GM21723 (cell line): ENCODE data around the gene SLC44A5.
"Not testable (repeated sequence)": the region's sequence is repeated elsewhere in the genome, so short reads cannot be mapped to it uniquely, and the experiment has no call there.

Experiments
- ATAC-seq: cut with Tn5 transposase; IDR thresholded peaks from one replicate; pipeline ENCODE4 v1.9.1; 2021; ENCODE audit warnings: mild to moderate bottlenecking, moderate library complexity; ENCODE audit not compliant: unreplicated experiment

The SLC44A5 gene

DNA sequence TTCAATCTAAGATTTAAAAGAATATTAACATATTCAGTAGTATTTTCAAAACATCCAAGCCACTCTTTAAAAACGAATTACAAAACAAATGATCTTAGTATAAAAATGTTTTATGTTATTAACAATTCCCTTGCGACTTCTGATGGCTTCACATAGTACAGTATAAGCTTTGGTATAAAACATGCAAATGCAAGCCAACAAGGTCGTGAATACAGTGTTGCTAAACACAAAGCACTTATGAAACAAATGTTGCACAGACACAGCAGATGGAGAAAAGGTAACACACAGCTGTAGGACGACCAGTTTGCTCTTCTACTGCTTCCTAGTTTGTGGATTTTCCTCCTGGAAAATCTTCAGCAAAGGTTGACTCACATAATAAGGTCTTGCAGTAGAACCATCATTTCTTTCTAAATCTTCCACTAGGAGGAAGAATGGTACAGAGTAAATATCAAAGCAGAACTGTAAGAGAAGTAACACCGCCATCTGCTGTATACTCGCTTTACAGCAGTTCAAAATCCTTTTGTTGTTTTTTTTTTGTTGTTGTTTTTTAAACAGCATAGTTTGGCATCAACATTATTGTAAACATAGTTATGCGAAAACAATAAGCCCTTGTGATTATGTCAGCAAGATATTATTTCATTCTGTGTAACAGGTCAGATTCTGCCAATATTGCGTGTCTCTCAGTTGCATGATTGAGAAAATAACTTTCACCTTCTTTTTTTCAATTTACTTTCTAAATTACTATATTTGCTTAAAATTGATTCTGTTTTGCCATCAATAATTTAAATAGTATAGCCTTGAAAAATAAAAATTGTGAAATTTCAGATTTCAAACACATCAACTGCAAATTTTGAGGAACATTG is 407.3 kb downstream of the SLC44A5 start:
- ATAC-seq = peak; percentile 93

DNA sequence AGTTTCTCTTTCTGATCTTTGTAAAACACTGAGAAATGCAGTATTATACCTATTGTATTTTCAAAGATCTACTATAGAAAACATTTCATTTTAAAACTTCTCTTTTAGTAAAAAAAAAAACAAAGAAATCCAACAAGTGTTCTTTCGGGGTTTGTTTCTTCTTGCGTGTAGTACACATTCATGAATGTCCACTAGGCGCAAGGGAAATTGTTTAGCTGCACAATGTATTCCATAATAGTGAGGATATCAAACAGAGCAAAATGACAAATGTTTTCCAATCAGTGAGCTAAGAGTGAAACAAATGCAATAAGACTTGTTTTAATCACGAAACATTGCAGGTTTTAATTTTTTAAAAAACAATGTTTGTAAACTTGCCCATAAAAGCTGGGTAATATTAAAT is 408.2 kb downstream of the SLC44A5 start:
- ATAC-seq = no peak

DNA sequence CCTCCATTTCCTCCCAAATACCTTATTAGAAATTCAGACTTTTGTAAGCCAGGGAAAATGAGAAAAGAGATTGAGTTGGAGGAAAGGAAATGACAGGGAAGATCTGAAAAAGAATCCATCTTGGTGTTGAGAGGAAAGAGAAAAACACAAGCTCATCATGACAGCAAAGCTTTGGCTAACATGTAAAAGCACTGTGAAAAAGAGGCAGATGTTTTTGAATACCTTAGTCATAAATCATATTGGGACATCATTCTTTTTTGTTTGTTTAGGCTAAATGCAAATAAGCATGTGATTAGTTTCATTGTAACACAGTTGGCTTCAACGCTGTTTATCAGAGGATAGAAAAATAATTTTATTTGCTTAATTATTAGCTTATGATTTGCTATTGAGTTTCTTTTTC is 412.2 kb downstream of the SLC44A5 start:
- ATAC-seq = no peak

DNA sequence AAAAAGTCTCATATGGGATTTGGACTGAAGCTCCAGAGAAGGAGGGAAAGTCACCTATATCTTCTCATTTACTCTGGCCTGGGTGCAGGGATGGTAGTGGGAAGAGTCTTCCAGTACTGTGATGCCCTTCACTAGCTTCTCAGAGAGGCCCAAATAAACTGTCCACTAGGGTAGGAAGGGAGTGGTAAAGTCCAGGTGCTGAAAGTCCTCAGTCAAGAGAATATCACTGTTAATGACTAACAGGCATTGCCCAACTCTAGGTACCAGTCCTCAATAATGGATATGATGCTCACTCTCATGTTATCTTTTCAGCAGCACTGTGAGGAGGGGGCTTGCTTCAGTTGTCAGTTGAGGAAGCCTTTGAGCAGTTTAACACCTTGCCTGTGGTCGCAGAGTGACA is 412.8 kb downstream of the SLC44A5 start:
- ATAC-seq = no peak

DNA sequence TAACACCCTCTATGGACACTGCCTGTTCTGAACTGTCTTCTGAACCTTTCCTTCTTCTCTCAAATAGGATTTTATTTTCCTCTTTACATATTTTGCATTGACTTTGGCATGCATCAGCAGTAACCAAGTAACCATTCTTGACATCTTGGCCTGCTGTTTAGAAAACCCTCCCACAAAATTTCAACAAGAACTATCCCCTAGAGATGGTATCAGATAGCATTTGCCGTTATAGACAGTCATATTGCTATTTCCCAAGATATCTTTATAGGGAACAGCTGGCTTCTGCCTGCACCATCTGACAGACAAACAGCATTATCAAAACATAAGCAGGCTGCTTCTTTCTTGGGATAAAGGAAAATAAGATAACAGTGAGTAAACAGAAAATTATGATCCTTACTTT is 422.0 kb downstream of the SLC44A5 start:
- ATAC-seq = no peak

DNA sequence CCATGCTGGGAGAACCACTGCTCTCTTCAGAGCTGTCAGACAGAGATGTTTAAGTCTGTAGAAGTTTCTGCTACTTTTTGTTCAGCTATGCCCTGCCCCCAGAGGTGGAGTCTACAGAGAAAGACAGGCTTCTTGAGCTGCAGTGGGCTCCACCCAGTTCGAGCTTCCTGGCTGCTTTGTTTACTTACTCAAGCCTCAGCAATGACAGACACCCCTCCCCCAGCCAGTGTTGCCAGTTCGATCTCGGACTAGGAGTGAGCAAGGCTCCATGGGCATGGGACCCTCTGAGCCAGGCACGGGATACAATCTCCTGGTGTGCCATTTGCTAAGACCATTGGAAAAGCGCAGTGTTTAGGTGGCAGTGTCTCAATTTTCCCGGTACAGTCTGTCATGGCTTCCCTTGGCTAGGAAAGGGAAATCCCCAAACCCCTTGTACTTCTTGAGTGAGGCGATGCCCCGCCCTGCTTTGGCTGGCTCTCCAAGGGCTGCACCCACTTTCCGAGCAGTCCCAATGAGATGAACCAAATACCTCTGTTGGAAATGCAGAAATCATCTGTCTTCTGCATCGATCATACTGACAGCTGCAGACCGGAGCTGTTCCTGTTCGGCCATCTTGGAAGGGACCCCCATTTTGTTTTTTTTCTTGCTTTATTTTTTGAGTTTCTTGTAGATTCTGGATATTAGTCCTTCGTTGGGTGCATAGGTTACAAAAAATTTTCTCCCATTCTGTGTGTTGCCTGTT is 429.5 kb downstream of the SLC44A5 start:
- ATAC-seq = not testable (repeated sequence)

DNA sequence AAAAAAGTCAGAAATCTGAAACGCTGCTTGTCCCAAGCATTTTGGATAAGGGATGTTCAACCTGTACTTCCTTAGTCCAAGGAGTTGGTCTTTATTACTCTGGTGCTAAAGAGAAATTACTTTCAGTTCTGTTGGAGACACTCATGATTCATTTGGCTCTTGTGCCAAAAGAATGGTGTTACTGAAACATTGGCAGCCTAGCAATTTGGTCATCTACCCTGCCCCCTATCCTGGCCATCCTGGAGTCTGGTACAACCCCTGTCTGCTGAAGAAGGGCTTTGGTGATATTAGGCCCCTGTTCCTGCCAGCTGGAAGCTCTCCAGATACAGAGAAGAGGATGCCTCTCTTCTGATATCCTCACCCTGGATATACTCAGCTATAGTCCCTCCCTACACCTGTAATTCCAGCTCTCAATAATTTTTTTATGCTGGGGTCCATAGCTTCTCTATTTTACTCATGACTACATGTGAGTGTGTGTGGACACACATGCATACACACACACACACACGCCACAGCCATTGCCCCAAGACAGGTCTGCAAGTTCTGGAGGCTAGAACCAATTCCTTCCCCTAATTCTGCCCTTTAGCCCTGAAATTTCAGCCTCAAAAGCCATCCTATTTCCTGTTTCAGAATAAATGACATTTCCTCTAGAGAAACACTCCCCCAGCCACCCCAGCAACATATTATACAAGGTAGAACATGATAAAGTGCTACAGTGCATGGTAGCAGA is 436.7 kb downstream of the SLC44A5 start:
- no peak for ATAC-seq

DNA sequence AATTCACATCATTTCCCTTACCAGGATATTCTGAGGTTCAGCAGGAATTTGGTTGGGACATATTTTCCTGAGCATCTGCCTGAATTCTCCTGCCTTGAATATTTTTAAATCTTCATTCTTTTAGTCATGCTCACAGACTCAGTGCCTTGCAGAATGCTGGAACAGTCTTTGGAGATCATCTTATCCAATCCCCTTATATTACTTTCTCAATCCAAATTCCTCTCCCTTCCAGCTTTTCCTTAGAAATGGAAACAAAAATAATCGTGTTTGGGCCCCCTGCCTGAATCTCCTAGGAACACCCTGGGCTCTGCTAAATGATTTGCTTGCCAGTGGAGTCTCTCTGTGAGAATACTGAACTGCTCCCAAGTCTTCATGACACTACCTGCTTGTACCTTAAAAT is 438.4 kb downstream of the SLC44A5 start:
- no peak for ATAC-seq

DNA sequence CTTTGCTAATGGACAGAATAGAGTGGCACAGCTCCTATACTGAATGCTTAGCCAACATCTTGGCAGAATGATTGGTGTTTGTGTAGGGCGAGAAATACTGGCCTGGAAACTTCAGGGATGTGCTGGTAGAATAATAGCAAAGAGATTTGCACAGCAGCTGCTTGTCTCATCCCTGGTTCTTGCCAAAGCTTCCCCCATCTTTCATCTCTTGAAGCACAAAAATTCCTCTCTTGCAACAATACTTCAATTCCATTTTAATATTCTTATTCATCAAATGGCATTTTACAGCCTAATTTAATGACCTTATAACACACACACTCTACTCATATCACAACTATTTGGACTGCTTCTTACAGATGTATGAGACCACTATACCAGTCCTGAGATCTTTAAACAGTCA is 439.0 kb downstream of the SLC44A5 start:
- ATAC-seq = no peak

DNA sequence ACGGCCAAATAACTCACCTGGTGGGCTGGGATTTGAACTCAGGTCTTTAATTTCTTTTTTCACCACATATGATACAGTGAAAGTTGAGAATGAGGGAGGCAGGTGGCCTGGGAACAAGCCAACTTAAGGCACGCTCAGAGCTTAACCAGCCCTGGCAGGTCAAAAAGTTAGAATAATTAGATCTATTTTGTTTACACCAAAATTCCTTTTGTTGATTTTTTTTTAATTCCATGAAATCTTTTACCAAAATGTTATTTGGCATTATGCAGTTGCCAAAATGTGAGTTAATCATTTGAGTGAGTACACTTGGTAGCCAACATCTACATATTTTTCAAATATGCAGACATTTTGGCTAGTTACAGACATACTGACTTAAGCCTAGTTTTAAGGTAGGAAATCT is 439.9 kb downstream of the SLC44A5 start:
- no peak for ATAC-seq

DNA sequence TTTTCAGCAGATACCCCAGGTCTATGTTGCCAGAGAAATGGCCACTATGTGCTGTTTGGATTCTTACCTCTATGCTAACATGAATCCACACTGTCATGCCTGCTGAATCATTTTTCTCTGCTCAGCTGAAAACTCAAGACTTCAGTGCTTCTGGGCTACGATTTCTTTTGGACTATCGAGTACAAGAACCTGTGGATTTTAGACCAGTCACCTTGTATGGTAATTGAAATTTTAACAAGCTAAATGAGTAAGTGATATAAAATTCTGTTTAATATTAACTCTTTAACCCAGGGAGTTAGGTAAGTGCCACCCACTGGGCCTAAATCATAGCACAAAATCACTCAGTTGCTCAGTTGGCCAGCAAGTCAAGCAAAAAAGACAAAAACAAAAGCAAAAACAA is 440.9 kb downstream of the SLC44A5 start:
- ATAC-seq = no peak

DNA sequence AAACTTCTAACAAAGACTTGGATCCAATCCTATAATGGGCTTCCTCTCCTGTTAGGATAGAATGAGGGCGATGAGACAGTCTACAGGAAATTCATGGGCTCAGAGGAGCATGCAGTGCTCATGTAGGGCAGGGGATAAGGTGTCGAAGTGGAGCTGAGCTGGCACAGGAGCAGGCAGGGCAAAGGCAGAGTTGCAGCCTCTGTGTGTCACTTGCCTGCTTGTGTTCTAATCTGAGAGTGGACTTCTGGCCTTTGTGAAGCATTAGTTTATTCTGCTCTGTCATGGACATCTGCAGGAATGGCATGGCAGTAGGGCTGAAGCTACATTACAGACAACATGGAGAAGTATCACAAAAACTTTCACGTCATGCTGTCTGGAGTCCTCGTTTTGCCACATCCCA is 444.1 kb downstream of the SLC44A5 start:
- ATAC-seq = no peak

DNA sequence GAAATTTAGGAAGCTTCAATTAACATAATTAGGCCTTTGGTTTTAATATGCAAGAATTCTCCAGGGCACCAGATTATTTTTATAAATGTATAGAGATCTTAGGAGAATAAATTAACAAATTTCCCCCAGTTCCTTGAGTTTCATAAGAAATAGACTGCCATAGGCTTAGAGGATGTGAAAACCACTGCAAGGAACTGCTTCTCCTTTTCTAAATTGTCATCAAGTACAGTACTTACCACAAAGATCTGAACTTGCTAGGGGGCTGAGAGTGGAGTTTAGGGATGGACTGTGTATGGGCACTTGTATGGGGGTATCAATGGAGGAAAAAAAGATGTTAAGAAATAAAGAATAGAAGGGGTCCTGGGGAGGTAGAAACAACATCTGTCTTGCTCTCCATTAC is 445.6 kb downstream of the SLC44A5 start:
- ATAC-seq = no peak

DNA sequence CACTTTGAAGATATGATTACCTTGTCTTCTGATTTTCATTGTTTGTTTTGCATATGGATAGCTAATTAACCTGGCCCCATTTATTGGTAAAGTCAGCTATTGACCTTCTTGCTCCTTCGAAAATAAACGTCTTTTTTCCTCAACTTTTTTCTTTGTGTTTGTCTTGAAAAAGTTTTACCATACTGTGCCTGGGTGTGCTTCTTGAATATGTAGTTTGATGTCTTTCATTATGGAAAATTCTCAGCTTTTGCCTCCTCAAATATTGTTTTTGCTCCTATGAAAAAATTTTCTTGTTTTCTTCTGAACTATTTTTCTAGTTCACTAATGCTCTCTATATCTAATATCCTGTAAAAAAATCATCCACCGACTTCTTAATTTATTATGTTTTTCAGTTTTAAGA is 451.8 kb downstream of the SLC44A5 start:
- no peak for ATAC-seq
